ENCODE results near the gene CYGB. TPM values are rescaled to one million over a fixed set of nuclear protein-coding genes. Genes with fewer than 3 reads are reported as not detected.

Gene CYGB
- polyA plus RNA-seq, 1 of the 3 experiments (the other 2 are of a cell fraction) = 1.7 TPM

GRCh38 chr17:76544546-76545365 is 7.2 kb upstream of the CYGB start:
- TF ChIP-seq, protein P1, sequence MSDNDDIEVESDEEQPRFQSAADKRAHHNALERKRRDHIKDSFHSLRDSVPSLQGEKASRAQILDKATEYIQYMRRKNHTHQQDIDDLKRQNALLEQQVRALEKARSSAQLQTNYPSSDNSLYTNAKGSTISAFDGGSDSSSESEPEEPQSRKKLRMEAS (IDR thresholded peaks at IDR 0.05; ENCODE audit: low read depth) = no peak
- peak; percentile 84 for TF ChIP-seq GATA2 (CRISPR knock-in tag; IDR thresholded peaks at IDR 0.05)
- TF ChIP-seq POLR2AphosphoS5 (IDR thresholded peaks at IDR 0.05; ENCODE audit: low read depth, low read length) = no peak
- peak in 1 of 2 experiments; percentile 62; a peak in 1 of 4 replicates for TF ChIP-seq EP300 (IDR thresholded peaks at IDR 0.05; ENCODE audit: borderline replicate concordance in 1 of 2, low read depth in 1 of 2, low read length in 1 of 2)
- no peak for TF ChIP-seq ELF1 (IDR thresholded peaks at IDR 0.05)
- peak; percentile 59 for TF ChIP-seq NRF1 (IDR thresholded peaks at IDR 0.05; ENCODE audit: low read depth, low read length)
- no peak for TF ChIP-seq GABPA (IDR thresholded peaks at IDR 0.05; ENCODE audit: low read depth)
- no peak for TF ChIP-seq RAD21 (IDR thresholded peaks at IDR 0.05; ENCODE audit: low read length)
- peak; percentile 75 for TF ChIP-seq NFIC (IDR thresholded peaks at IDR 0.05; ENCODE audit: borderline replicate concordance)
- no peak for TF ChIP-seq USF2 (IDR thresholded peaks at IDR 0.05; ENCODE audit: borderline replicate concordance, low read depth, low read length)
- no peak; the same call in 1 of the 2 replicates for TF ChIP-seq SMC3 (IDR thresholded peaks at IDR 0.05; ENCODE audit: low read depth, low read length)
- TF ChIP-seq MXI1 (IDR thresholded peaks at IDR 0.05; ENCODE audit: low read depth, low read length) = no peak
- TF ChIP-seq FOXM1 (IDR thresholded peaks at IDR 0.05; ENCODE audit: low read depth) = no peak
- peak; percentile 36; the same call in 1 of the 2 replicates for TF ChIP-seq TCF12 (IDR thresholded peaks at IDR 0.05)
- TF ChIP-seq, protein P2, sequence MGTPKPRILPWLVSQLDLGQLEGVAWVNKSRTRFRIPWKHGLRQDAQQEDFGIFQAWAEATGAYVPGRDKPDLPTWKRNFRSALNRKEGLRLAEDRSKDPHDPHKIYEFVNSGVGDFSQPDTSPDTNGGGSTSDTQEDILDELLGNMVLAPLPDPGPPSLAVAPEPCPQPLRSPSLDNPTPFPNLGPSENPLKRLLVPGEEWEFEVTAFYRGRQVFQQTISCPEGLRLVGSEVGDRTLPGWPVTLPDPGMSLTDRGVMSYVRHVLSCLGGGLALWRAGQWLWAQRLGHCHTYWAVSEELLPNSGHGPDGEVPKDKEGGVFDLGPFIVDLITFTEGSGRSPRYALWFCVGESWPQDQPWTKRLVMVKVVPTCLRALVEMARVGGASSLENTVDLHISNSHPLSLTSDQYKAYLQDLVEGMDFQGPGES (IDR thresholded peaks at IDR 0.05; ENCODE audit: low read depth, low read length) = no peak
- TF ChIP-seq PBX3 (IDR thresholded peaks at IDR 0.05) = peak; percentile 8; the same call in 1 of the 2 replicates
- TF ChIP-seq, protein P3, sequence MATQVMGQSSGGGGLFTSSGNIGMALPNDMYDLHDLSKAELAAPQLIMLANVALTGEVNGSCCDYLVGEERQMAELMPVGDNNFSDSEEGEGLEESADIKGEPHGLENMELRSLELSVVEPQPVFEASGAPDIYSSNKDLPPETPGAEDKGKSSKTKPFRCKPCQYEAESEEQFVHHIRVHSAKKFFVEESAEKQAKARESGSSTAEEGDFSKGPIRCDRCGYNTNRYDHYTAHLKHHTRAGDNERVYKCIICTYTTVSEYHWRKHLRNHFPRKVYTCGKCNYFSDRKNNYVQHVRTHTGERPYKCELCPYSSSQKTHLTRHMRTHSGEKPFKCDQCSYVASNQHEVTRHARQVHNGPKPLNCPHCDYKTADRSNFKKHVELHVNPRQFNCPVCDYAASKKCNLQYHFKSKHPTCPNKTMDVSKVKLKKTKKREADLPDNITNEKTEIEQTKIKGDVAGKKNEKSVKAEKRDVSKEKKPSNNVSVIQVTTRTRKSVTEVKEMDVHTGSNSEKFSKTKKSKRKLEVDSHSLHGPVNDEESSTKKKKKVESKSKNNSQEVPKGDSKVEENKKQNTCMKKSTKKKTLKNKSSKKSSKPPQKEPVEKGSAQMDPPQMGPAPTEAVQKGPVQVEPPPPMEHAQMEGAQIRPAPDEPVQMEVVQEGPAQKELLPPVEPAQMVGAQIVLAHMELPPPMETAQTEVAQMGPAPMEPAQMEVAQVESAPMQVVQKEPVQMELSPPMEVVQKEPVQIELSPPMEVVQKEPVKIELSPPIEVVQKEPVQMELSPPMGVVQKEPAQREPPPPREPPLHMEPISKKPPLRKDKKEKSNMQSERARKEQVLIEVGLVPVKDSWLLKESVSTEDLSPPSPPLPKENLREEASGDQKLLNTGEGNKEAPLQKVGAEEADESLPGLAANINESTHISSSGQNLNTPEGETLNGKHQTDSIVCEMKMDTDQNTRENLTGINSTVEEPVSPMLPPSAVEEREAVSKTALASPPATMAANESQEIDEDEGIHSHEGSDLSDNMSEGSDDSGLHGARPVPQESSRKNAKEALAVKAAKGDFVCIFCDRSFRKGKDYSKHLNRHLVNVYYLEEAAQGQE (IDR thresholded peaks at IDR 0.05; ENCODE audit: low read depth, low read length) = no peak
- TF ChIP-seq MEF2A (IDR thresholded peaks at IDR 0.05; ENCODE audit: borderline replicate concordance, low read depth) = no peak
- TF ChIP-seq FOSL2 (IDR thresholded peaks at IDR 0.05; ENCODE audit: borderline replicate concordance, low read depth) = no peak
- peak; percentile 60 for TF ChIP-seq CHD2 (IDR thresholded peaks at IDR 0.05; ENCODE audit: low read length, partially characterized antibody)
- DNase-seq = peak; percentile 80
- Histone ChIP-seq H3K36me3 (replicated peaks in 1 of 2; ENCODE audit: control insufficient read depth in 1 of 2, insufficient read depth in 2 of 2, low read length in 1 of 2) (no peaks in the 10 kb centered on the region), H4K20me1 (ENCODE audit: insufficient read depth) (peaks cover 11% of the 10 kb centered on the region), H3K4me2 (peak overlapping the region; percentile 58; the same call in 1 of the 2 replicates), H3F3A (replicated peaks; ENCODE audit: insufficient read depth) (peaks cover 12% of the 10 kb centered on the region), H3K79me2 (ENCODE audit: insufficient read depth) (no peaks in the 10 kb centered on the region), H3K9ac (no peak overlapping the region), H2AFZ (ENCODE audit: low read depth) (no peak overlapping the region), H3K9me3 (no peaks in the 10 kb centered on the region), H3K27ac (ENCODE audit: low read depth in 2 of 2, low read length in 1 of 2) (peak overlapping the region; percentile 12 to 99; a peak in 3 of 4 replicates), H3K4me1 (ENCODE audit: control insufficient read depth in 1 of 2, insufficient read depth in 2 of 2, low read depth in 1 of 2, low read length in 1 of 2) (peaks cover 25 to 76% of the 10 kb centered on the region in 2 experiments), H3K4me3 (ENCODE audit: low read depth in 2 of 2, low read length in 1 of 2) (peak overlapping the region in 1 of 2 experiments; percentile 39; a peak in 2 of 4 replicates), H3K27me3 (ENCODE audit: insufficient read depth) (peaks cover 11% of the 10 kb centered on the region; the same call in 1 of the 2 replicates), H3K9me2 (no peaks in the 10 kb centered on the region)
- ChIA-PET CTCF (interaction anchor here (0.9 to 15.7 kb wide), 23 partner anchors 8 to 191 kb away, joined by 3 to 679 read pairs (median 4); partner anchors contain the start of genes AANAT, CYGB, PRPSAP1 and RHBDF2), POLR2A (interaction anchor here (1.1 to 5.2 kb wide), 16 partner anchors 9 to 297 kb away, joined by 3 to 245 read pairs (median 6); partner anchors contain the start of genes CYGB, JMJD6, METTL23 and MFSD11)
- 35% methylated on average over 23 of the region's 24 CpGs for WGBS (ENCODE audit: low lambda C conversion rate)

Data from SK-N-SH (cell line).